Left ventricle myocardium superior (tissue), 1 donor: ENCODE measurements around the gene CCL7. TPM values are rescaled to one million over a fixed set of nuclear protein-coding genes. Genes with fewer than 3 reads are reported as not detected.

Source experiments
- ATAC-seq: fragments of 200-7000 bp; cut with Tn5 transposase; one replicate; pipeline ENCODE4 v1.9.1; 2020; ENCODE audit warnings: mild to moderate bottlenecking, moderate library complexity
- DNase-seq: peaks from one replicate; pipeline ENCODE4 v3.0.0-alpha.2; 2020
- intact Hi-C: fragments of 100-400 bp; cut with micrococcal nuclease; formaldehyde crosslinking; loops from one replicate; pipeline ENCODE4 v1.11.0; 2022
- total RNA-seq: library from RNA; stranded (reverse); fragmentation: NEBNext Ultra II Directional; extraction: Animal tissue kit (Norgen Biotek cat#: 25700); gene quantifications from one replicate; pipeline ENCODE4 v1.2.1, GENCODE V29; 2021
- donor health status: DM: no; HTN: yes; CAD: no; lungs with severe emphysema.

CCL7 gene
- total RNA-seq, 1 donor from 2014 or later = not detected

GRCh38 chr17:34245351-34245905 is 24.6 kb upstream of the CCL7 start:
- DNase-seq = no peak
- no peak for ATAC-seq
- intact Hi-C loops = no loop called here

DNA sequence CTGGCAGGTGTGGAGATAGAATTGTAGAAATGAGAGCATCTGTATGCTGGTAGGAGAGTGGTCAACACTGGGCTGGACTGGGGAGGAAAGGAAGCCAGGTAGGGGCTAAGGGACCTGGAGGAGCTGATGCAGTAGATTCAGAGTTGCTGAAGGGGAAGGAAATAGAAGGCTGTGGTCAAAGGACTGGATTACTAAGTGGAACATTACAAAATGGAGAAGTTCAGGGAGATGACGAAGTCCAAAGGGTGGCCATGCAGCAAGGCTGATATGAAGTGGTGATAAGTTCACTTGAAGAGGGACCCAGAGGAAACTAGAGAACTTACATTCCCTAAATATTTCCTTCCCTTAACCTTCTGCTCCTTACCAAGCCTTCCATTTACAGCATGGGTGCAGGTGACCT is 23.6 kb upstream of the CCL7 start:
- DNase-seq (no peak), ATAC-seq (peak; percentile 11)
- intact Hi-C loops = no loop called here

DNA sequence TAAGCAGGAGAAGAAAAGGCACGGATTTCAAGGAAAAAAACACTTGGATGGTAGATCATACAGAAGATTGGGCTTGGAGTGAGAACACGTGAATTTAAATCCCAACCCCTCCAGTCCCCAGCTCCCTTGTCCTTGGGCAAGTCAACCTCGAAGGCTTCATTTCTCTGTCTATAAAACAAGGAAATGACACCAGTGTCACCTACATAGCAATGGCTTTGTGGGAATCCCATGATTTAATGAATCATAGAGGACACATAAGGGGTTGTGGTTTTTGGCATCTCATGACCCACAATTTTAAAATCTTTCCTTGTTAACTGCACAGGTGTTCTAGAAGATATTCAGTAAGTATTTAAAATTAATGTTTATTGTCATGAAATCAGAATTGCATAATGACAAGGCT is 23.1 kb upstream of the CCL7 start:
- no peak for DNase-seq
- intact Hi-C loops = no loop called here
- no peak for ATAC-seq

- intact Hi-C loops = no loop called here
- DNase-seq (no peak), ATAC-seq (peak; percentile 1)
These were observed 21.5 kb upstream of the CCL7 start for GRCh38 chr17:34248511-34249024.

GRCh38 chr17:34249061-34249460 is 21.0 kb upstream of the CCL7 start:
- intact Hi-C loops = no loop called here
- DNase-seq (no peak), ATAC-seq (no peak)

GRCh38 chr17:34249478-34249877 is 20.5 kb upstream of the CCL7 start:
- peak; percentile 44 for DNase-seq
- ATAC-seq = peak; percentile 12
- intact Hi-C loops = no loop called here

GRCh38 chr17:34251186-34251585 is 18.8 kb upstream of the CCL7 start:
- ATAC-seq = no peak
- DNase-seq = no peak
- intact Hi-C loops = no loop called here

GRCh38 chr17:34252095-34252443 is 18.0 kb upstream of the CCL7 start:
- DNase-seq (peak; percentile 49), ATAC-seq (no peak)
- intact Hi-C loops = no loop called here

DNA sequence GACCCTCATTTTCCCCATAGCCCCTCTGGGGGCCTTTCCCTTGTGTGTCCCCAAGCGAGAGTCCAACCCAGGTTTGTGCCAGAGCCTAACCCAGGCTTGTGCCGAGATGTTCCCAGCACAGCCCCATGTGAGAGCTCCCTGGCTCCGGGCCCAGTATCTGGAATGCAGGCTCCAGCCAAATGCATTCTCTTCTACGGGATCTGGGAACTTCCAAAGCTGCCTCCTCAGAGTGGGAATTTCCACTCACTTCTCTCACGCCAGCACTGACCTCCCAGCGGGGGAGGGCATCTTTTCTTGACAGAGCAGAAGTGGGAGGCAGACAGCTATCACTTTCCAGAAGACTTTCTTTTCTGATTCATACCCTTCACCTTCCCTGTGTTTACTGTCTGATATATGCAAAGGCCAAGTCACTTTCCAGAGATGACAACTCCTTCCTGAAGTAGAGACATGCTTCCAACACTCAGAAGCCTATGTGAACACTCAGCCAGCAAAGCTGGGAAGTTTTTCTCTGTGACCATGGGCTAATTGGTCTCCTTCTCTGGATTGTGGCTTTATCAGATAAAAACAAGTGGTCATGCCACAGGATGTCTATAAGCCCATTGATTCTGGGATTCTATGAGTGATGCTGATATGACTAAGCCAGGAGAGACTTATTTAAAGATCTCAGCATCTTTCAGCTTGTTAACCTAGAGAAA is 17.4 kb upstream of the CCL7 start:
- ATAC-seq (peak; percentile 85), DNase-seq (peak; percentile 98)
- intact Hi-C loops = no loop called here

DNA sequence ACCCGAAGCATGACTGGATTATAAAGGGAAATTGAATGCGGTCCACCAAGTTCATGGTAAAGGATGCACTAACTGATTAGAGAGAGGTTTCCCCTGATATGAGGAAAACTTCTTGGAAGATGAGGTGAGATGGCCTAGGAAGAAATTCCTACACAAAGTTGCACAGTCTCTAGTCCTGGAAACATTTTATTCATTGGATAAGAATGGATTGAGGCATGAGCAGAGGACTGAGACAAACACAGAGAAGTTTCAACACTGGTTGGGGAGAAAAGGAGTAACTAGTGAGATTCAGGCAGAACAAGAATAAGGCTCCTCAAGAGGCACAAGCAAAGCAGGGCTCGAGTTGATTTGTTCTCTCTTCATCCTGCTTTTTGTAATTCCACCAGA is 16.9 kb upstream of the CCL7 start:
- ATAC-seq (no peak), DNase-seq (no peak)
- intact Hi-C loops = no loop called here

DNA sequence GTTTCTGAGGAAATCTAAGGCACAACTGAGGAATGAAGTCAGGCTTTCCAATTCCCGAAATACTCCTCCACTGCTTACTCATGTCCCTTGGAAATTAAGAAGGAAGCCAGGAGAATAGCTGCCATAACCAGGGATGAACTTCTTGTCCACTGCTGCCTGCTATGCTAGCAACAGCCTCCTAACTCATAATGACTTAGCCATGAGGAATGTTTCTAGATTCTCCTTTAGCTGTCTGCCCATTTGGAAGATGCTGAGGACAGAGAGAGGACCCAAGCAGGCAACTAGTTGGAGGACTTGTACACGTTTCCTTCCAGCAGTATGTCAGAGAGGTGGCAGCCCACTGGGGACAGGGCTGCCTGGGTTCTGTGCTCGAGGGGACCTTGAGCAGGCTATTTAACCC is 15.9 kb upstream of the CCL7 start:
- intact Hi-C loops = no loop called here
- ATAC-seq (peak; percentile 57), DNase-seq (no peak)

DNA sequence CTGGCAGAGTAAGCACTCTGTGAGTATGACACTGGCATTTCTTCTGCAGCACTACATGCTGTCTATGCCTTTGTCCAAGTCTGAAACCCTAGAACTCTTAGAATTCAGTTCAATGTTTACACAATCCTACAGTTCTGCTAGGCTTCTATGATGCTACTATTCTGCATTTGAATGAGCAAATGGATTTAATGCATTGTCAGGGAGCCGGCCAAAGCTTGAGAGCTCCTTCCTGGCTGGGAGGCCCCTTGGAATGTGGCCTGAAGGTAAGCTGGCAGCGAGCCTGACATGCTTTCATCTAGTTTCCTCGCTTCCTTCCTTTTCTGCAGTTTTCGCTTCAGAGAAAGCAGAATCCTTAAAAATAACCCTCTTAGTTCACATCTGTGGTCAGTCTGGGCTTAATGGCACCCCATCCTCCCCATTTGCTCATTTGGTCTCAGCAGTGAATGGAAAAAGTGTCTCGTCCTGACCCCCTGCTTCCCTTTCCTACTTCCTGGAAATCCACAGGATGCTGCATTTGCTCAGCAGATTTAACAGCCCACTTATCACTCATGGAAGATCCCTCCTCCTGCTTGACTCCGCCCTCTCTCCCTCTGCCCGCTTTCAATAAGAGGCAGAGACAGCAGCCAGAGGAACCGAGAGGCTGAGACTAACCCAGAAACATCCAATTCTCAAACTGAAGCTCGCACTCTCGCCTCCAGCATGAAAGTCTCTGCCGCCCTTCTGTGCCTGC is 15.2 kb upstream of the CCL7 start, which contains the start of gene CCL2:
Gene CCL2 (plus strand): TSS at position 635 of the 730 bp plus-strand sequence. CDS start 65 bp downstream, at position 700.
- peak; percentile 71 for ATAC-seq
- intact Hi-C loops = no loop called here

DNA sequence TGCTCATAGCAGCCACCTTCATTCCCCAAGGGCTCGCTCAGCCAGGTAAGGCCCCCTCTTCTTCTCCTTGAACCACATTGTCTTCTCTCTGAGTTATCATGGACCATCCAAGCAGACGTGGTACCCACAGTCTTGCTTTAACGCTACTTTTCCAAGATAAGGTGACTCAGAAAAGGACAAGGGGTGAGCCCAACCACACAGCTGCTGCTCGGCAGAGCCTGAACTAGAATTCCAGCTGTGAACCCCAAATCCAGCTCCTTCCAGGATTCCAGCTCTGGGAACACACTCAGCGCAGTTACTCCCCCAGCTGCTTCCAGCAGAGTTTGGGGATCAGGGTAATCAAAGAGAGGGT is 14.7 kb upstream of the CCL7 start:
- ATAC-seq (no peak), DNase-seq (no peak)
- intact Hi-C loops = no loop called here

More for the DNA sequence above, 15.2 kb upstream of the CCL7 start, which contains the start of gene CCL2:
- DNase-seq = peak; percentile 73

- ATAC-seq = no peak
- intact Hi-C loops = no loop called here
- DNase-seq = no peak
These were observed 14.2 kb upstream of the CCL7 start for GRCh38 chr17:34255841-34256240.

DNA sequence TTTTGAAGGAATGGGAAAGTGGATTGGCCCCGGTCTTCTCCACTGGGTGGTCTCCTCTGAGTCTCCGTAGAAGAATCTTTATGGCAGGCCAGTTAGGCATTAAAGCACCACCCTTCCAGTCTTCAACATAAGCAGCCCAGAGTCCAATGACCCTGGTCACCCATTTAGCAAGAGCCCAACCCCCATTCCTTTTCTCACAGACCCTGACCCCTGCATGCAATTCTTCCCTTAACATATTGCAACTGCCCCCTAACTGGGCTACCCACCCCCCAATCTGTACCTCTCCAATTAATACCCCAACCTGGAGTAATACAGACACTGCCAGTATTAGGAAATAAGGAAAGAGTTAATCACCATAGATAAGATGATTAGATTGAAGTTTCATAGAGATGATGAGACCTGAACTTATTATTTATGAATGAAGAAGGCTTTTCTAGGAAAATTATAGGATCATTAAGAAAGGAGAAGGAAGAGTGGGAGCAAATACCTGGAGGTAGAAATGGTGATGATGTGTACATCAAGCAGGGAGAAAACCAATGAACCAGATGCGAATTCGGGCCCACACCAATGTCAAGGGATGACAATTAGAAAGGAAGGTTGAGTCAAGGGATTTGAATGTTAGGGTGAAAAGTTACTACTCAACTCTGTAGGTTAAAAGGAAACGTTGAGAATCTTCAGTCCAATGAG is 12.6 kb upstream of the CCL7 start:
- no peak for ATAC-seq
- intact Hi-C loops = no loop called here
- no peak for DNase-seq

- intact Hi-C loops = no loop called here
- DNase-seq = no peak
These were observed 12.1 kb upstream of the CCL7 start for GRCh38 chr17:34257986-34258326.

GRCh38 chr17:34259146-34259545 is 10.9 kb upstream of the CCL7 start:
- intact Hi-C loops = no loop called here

More at GRCh38 chr17:34257986-34258326, 12.1 kb upstream of the CCL7 start:
- no peak for ATAC-seq

DNA sequence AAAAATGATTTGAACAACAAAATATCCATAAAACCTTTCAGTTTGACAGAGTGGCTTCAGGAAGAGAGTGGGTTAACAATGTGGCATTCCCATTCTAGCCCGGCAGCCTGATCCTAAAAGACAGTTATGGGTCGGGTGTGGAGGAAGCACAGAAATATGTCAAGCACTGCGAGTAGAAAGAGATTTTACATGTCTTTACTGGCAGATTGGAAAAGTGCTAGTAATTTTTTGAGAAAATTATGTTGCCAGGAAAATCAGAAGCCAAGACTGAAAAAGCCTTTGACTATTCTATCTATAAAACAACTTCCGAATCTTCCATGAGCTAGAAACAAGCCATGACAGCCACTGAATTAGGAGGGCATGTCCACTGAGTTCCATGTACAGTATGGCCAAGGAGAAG is 9.2 kb upstream of the CCL7 start:
- intact Hi-C loops = no loop called here
- no peak for DNase-seq
- no peak for ATAC-seq

More at GRCh38 chr17:34259146-34259545, 10.9 kb upstream of the CCL7 start:
- ATAC-seq (no peak), DNase-seq (no peak)

GRCh38 chr17:34261568-34262337 is 8.3 kb upstream of the CCL7 start:
- DNase-seq (no peak), ATAC-seq (no peak)
- intact Hi-C loops = no loop called here
